MCF 10A (cell line): ENCODE measurements around the gene SEMA3G. TPM values are rescaled to one million over a fixed set of nuclear protein-coding genes. Genes with fewer than 3 reads are reported as not detected.
A peak's percentile ranks its signal among the peaks of the same experiment; 100 is the strongest.

Experiments used
- BruUV-seq: library from RNA; stranded (reverse); fragments of 400-500 nt; replicated peaks from 2 replicates; lab custom pipeline; 2021; lab: Mats Ljungman, UMichigan
- CTCF ChIA-PET: fragments of 300-600 bp; sonication (Branson Sonifier 250); formaldehyde crosslinking; extraction: SDS; loops from one replicate; lab custom pipeline; 2021; ENCODE audit warnings: antibody characterized with exemption, inconsistent platforms; lab: Yijun Ruan, JAX
- POLR2A ChIA-PET: fragments of 300-600, 350-650 bp; sonication (Branson Sonifier 250); formaldehyde crosslinking; extraction: SDS; loops from one replicate; lab custom pipeline; 2020; ENCODE audit warnings: antibody characterized with exemption, inconsistent platforms; lab: Yijun Ruan, JAX
- DNase-seq: peaks from one replicate; pipeline ENCODE4 v3.0.0-alpha.2; 2018; ENCODE audit not compliant: unreplicated experiment
- H3K27ac Mint-ChIP-seq: one replicate; pipeline ENCODE4 v1.8.0; 2022; ENCODE audit warnings: mild to moderate bottlenecking, low read depth, mixed read lengths; ENCODE audit not compliant: unreplicated experiment
- H3K27me3 Mint-ChIP-seq: one replicate; pipeline ENCODE4 v1.8.0; 2022; ENCODE audit warnings: mixed read lengths; ENCODE audit not compliant: insufficient read depth, unreplicated experiment
- H3K36me3 Mint-ChIP-seq: one replicate; pipeline ENCODE4 v1.8.0; 2022; ENCODE audit warnings: mild to moderate bottlenecking, moderate library complexity, mixed read lengths; ENCODE audit not compliant: insufficient read depth, unreplicated experiment
- H3K4me1 Mint-ChIP-seq: one replicate; pipeline ENCODE4 v1.8.0; 2022; ENCODE audit warnings: mixed read lengths; ENCODE audit not compliant: insufficient read depth, unreplicated experiment
- H3K4me3 Mint-ChIP-seq: one replicate; pipeline ENCODE4 v1.8.0; 2022; ENCODE audit warnings: mild to moderate bottlenecking, moderate library complexity, mixed read lengths; ENCODE audit not compliant: unreplicated experiment
- H3K9me3 Mint-ChIP-seq: one replicate; pipeline ENCODE4 v1.8.0; 2022; ENCODE audit warnings: mixed read lengths; ENCODE audit not compliant: unreplicated experiment
- intact Hi-C: fragments of 100-400 bp; cut with micrococcal nuclease; formaldehyde crosslinking; loops from 2 replicates; pipeline ENCODE4 v1.14.1; 2022
- total RNA-seq: library from RNA; stranded (reverse); gene quantifications from 2 replicates; pipeline ENCODE4 v1.2.3, GENCODE V29; 2022
- TF ChIP-seq, protein P1 (sequence below): fragments of 200-600 bp; IDR thresholded peaks from one replicate; pipeline ENCODE4 v1.8.0; 2022; ENCODE audit warnings: antibody characterized with exemption, mild to moderate bottlenecking; ENCODE audit not compliant: unreplicated experiment

The SEMA3G gene
- total RNA-seq, 1 experiment from 2014 or later, result 0.12 TPM

DNA sequence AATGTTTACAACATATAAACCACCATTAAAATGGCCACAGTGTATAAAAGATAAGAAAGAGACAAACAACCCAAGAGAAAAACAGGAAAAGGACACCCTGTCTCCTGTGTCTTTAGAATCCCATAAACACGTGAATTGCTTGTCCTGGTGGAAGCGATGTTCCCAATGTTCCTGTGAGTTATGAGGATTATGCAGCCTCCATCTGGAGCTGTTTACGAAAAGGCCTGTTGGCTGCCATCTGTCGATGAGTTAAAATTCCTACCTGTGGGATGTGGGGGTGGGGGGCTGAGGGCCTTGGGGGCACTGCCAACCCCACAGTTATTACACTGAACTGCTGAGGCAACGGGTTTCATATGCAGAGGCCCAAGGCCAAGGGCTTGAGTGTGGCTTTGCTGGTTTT is 24.1 kb upstream of the SEMA3G start:
- H3K27me3 Mint-ChIP-seq, result no peaks in the 10 kb centered on the region
- H3K27ac Mint-ChIP-seq, result no peak overlapping the region
- H3K36me3 Mint-ChIP-seq, result peaks cover 56% of the 10 kb centered on the region
- no peak for DNase-seq
- H3K4me1 Mint-ChIP-seq, result no peaks in the 10 kb centered on the region
- BruUV-seq, result no TSS peak
- CTCF ChIA-PET, result interaction anchor here (0.8 to 1.2 kb wide), 2 partner anchors 10 to 21 kb away, joined by 3 to 4 read pairs; no protein-coding TSS in a partner anchor
- intact Hi-C loops, result no loop called here
- no peaks in the 10 kb centered on the region for H3K9me3 Mint-ChIP-seq
- no peak overlapping the region for H3K4me3 Mint-ChIP-seq
- POLR2A ChIA-PET, result interaction anchor here (2.1 kb wide), 1 partner anchor 11 kb away, joined by 8 read pairs; no protein-coding TSS in a partner anchor
- TF ChIP-seq, protein P1, sequence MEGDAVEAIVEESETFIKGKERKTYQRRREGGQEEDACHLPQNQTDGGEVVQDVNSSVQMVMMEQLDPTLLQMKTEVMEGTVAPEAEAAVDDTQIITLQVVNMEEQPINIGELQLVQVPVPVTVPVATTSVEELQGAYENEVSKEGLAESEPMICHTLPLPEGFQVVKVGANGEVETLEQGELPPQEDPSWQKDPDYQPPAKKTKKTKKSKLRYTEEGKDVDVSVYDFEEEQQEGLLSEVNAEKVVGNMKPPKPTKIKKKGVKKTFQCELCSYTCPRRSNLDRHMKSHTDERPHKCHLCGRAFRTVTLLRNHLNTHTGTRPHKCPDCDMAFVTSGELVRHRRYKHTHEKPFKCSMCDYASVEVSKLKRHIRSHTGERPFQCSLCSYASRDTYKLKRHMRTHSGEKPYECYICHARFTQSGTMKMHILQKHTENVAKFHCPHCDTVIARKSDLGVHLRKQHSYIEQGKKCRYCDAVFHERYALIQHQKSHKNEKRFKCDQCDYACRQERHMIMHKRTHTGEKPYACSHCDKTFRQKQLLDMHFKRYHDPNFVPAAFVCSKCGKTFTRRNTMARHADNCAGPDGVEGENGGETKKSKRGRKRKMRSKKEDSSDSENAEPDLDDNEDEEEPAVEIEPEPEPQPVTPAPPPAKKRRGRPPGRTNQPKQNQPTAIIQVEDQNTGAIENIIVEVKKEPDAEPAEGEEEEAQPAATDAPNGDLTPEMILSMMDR, result no peak

DNA sequence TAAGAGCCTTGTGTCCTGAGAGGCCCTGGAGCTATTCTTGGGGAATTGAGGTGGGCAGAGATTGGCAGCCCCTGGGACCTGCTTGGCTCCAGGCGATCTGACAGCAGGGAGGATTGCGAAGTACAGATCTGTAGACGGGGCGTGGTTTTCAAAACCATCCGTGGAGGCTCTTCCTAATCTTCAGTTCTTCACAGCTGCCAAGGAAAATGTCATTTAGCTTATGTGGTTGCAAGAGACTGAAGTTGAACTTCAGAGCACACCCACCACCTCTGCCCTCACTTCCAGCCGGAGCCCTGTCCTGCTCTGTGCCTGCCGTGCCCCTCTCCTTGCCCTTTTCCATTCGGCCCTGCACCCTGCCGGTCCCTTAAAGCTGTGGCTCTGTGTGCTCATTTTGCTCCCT is 23.4 kb upstream of the SEMA3G start:
- Mint-ChIP-seq H3K27ac (no peak overlapping the region), H3K27me3 (no peaks in the 10 kb centered on the region), H3K9me3 (no peaks in the 10 kb centered on the region), H3K36me3 (peaks cover 58% of the 10 kb centered on the region), H3K4me3 (no peak overlapping the region), H3K4me1 (no peaks in the 10 kb centered on the region)
- TF ChIP-seq, protein P1, result no peak
- no TSS peak for BruUV-seq
- ChIA-PET POLR2A (interaction anchor here (2.1 kb wide), 1 partner anchor 10 kb away, joined by 8 read pairs; no protein-coding TSS in a partner anchor), CTCF (interaction anchor here (0.6 to 1.1 kb wide), 3 partner anchors 9 to 191 kb away, joined by 3 read pairs; no protein-coding TSS in a partner anchor)
- no peak for DNase-seq
- intact Hi-C loops, result no loop called here

DNA sequence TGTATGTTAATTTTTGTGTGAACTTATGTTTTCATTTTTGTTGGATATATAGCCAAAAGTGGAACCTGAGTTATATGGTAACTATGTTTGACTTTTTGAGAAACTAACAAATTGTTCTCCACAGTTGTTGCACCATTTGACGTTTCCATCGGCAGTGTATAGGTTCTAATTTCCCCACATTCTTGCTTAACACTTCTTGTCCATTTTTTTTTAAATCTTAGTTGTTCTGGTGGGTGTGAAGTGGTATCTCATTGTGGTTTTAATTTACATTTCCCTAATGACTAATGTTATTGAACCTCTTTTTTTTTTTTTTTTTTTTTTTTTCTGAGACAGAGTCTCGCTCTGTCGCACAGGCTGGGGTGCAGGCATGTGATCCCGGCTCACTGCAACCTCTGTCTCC is 18.5 kb upstream of the SEMA3G start:
- H3K4me1 Mint-ChIP-seq, result no peaks in the 10 kb centered on the region
- peaks cover 78% of the 10 kb centered on the region for H3K36me3 Mint-ChIP-seq
- H3K4me3 Mint-ChIP-seq, result no peak overlapping the region
- ChIA-PET CTCF (interaction anchor here (1.0 kb wide), 1 partner anchor 39 kb away, joined by 3 read pairs; no protein-coding TSS in a partner anchor), POLR2A (no interaction called here)
- intact Hi-C loops, result no loop called here
- TF ChIP-seq, protein P1, result no peak
- BruUV-seq, result no TSS peak
- DNase-seq, result no peak
- H3K9me3 Mint-ChIP-seq, result no peaks in the 10 kb centered on the region
- no peak overlapping the region for H3K27ac Mint-ChIP-seq
- H3K27me3 Mint-ChIP-seq, result no peaks in the 10 kb centered on the region

DNA sequence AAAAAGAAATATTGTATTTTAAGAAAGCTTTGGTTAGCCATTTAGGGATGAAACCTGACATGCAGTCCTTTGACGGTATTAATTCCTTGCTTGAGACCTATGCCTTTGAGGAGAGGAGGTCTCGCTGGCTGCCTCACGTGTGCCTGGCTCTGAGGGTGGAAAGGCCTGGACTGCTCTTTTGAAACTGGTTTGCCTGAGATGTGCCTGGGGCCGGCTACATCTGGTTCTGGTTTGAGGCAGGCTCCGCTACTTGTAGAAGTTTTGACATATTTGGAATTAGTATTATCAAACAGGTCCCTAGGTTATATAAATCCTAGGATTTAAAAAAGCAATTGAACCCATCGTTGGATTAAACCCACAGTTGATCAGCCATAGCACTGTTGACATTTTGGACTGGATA is 17.0 kb upstream of the SEMA3G start:
- peaks cover 74% of the 10 kb centered on the region for H3K36me3 Mint-ChIP-seq
- no TSS peak for BruUV-seq
- peak overlapping the region; percentile 35 for H3K27ac Mint-ChIP-seq
- TF ChIP-seq, protein P1, result no peak
- intact Hi-C loops, result no loop called here
- no peaks in the 10 kb centered on the region for H3K27me3 Mint-ChIP-seq
- no peaks in the 10 kb centered on the region for H3K9me3 Mint-ChIP-seq
- DNase-seq, result no peak
- POLR2A ChIA-PET, result no interaction called here
- CTCF ChIA-PET, result interaction anchor here (5.1 kb wide), 1 partner anchor 15 kb away, joined by 29 read pairs; no protein-coding TSS in a partner anchor
- H3K4me1 Mint-ChIP-seq, result peaks cover 9% of the 10 kb centered on the region
- H3K4me3 Mint-ChIP-seq, result no peak overlapping the region
